ENCODE results near the gene MAN2A2. TPM values are rescaled to one million over a fixed set of nuclear protein-coding genes. Genes with fewer than 3 reads are reported as not detected.
A peak's percentile ranks its signal among the peaks of the same experiment; 100 is the strongest.

MAN2A2 gene
- total and polyA plus RNA-seq, 9 of the 15 experiments (the other 6 are each of a cell fraction or from before 2014, with no cell fraction given), result 7.3 to 151 (median 43.4) TPM

GRCh38 chr15:90869601-90870353 is 33.3 kb upstream of the MAN2A2 start (continued):
- TF ChIP-seq RREB1 (CRISPR knock-in tag; IDR thresholded peaks at IDR 0.05), result peak; percentile 59; the same call in 1 of the 2 replicates
- TF ChIP-seq ARID3A (IDR thresholded peaks at IDR 0.05; ENCODE audit: borderline replicate concordance, low read depth, low read length), result no peak
- TF ChIP-seq ZBTB17 (CRISPR knock-in tag; IDR thresholded peaks at IDR 0.05), result 0 out of 2 replicates have a peak, but pooled peaks have one; percentile 14
- TF ChIP-seq ZNF695 (CRISPR knock-in tag; IDR thresholded peaks at IDR 0.05), result no peak
- peak; percentile 36; the same call in 1 of the 2 replicates for TF ChIP-seq TARDBP (IDR thresholded peaks at IDR 0.05)
- TF ChIP-seq CTBP1 (IDR thresholded peaks at IDR 0.05; ENCODE audit: borderline replicate concordance), result peak; percentile 74
- TF ChIP-seq TAF7 (tag; IDR thresholded peaks at IDR 0.05), result peak; percentile 10; the same call in 1 of the 2 replicates
- TF ChIP-seq POLR2AphosphoS5 (IDR thresholded peaks at IDR 0.05; ENCODE audit: control insufficient read depth, insufficient read depth, low read depth, low read length), result peak; percentile 54; the same call in 1 of the 2 replicates
- 0 out of 2 replicates have a peak, but pooled peaks have one; percentile 14 for TF ChIP-seq ZNF134 (CRISPR knock-in tag; conservative IDR thresholded peaks at IDR 0.05)
- TF ChIP-seq FOSL1 (tag; conservative IDR thresholded peaks at IDR 0.05), result peak; percentile 91
- peak; percentile 52; the same call in 1 of the 2 replicates for TF ChIP-seq MBD2 (IDR thresholded peaks at IDR 0.05; ENCODE audit: borderline replicate concordance, low read depth)
- no peak for TF ChIP-seq NR2C2 (CRISPR knock-in tag; IDR thresholded peaks at IDR 0.05)
- peak; percentile 65 for TF ChIP-seq NR2C2 (tag; IDR thresholded peaks at IDR 0.05)
- no peak for TF ChIP-seq DNMT1 (IDR thresholded peaks at IDR 0.05)
- TF ChIP-seq ZSCAN29 (IDR thresholded peaks at IDR 0.05), result no peak
- peak; percentile 38 to 43; a peak in 3 of 4 replicates for TF ChIP-seq NRF1 (conservative IDR thresholded peaks at IDR 0.05 in 1 of 2, IDR thresholded peaks at IDR 0.05 in 1 of 2)
- TF ChIP-seq NELFE (IDR thresholded peaks at IDR 0.05; ENCODE audit: insufficient read depth, insufficient read length), result no peak
- TF ChIP-seq CLOCK (CRISPR knock-in tag; IDR thresholded peaks at IDR 0.05; ENCODE audit: borderline replicate concordance), result 0 out of 2 replicates have a peak, but pooled peaks have one; percentile 41
